ENCODE results near the gene HPSE. TPM values are rescaled to one million over a fixed set of nuclear protein-coding genes. Genes with fewer than 3 reads are reported as not detected.

HPSE gene
- total RNA-seq, 2 donors from 2014 or later, result 1.1 to 2.7 TPM

DNA sequence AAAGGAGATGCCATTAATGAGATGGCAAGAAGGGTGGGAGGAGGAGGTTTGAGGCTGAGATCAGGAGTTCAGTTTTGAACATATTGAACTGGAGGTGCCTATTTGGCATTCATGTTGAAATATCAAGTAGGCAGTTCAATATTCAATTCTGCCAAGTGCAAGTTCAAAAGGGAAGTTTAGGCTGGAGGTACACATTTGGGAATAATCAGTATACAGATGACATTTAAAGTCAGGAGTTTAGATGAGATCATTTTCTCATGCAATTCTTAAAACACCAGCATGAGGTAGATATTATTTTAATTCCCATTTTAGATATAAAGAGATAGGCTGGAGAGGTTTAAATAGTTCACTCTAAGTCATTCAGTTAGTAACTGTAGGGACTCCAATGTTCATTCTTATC is 76.2 kb downstream of the HPSE start:
- peaks cover 24% of the 10 kb centered on the region for H3K36me3 ChIP-seq (ENCODE audit: control insufficient read depth, insufficient read depth, low read length)
- no peaks in the 10 kb centered on the region for H3K27me3 ChIP-seq (ENCODE audit: control insufficient read depth, insufficient read depth, low read length, poor library complexity, severe bottlenecking)
- H3K4me1 ChIP-seq (ENCODE audit: control insufficient read depth, insufficient read depth, low read length), result no peaks in the 10 kb centered on the region
- Mint-ChIP-seq H3K27me3 (ENCODE audit: insufficient read depth) (no peaks in the 10 kb centered on the region), H3K27ac (no peak overlapping the region), H3K4me1 (no peaks in the 10 kb centered on the region), H3K4me3 (no peak overlapping the region), H3K36me3 (ENCODE audit: low read depth) (peaks cover 26% of the 10 kb centered on the region), H3K9me3 (no peaks in the 10 kb centered on the region)
- TF ChIP-seq, protein P1, sequence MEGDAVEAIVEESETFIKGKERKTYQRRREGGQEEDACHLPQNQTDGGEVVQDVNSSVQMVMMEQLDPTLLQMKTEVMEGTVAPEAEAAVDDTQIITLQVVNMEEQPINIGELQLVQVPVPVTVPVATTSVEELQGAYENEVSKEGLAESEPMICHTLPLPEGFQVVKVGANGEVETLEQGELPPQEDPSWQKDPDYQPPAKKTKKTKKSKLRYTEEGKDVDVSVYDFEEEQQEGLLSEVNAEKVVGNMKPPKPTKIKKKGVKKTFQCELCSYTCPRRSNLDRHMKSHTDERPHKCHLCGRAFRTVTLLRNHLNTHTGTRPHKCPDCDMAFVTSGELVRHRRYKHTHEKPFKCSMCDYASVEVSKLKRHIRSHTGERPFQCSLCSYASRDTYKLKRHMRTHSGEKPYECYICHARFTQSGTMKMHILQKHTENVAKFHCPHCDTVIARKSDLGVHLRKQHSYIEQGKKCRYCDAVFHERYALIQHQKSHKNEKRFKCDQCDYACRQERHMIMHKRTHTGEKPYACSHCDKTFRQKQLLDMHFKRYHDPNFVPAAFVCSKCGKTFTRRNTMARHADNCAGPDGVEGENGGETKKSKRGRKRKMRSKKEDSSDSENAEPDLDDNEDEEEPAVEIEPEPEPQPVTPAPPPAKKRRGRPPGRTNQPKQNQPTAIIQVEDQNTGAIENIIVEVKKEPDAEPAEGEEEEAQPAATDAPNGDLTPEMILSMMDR (conservative IDR thresholded peaks at IDR 0.05), result no peak
- no peaks in the 10 kb centered on the region for H3K9me3 ChIP-seq (ENCODE audit: control insufficient read depth, low read length)
- no peak overlapping the region for H3K9ac ChIP-seq (ENCODE audit: extremely low read depth, low read length, poor library complexity, severe bottlenecking)
- no peak overlapping the region for H3K4me3 ChIP-seq (ENCODE audit: low read length)
- DNase-seq, result no peak
- H3K27ac ChIP-seq (ENCODE audit: low read depth, low read length), result no peak overlapping the region

DNA sequence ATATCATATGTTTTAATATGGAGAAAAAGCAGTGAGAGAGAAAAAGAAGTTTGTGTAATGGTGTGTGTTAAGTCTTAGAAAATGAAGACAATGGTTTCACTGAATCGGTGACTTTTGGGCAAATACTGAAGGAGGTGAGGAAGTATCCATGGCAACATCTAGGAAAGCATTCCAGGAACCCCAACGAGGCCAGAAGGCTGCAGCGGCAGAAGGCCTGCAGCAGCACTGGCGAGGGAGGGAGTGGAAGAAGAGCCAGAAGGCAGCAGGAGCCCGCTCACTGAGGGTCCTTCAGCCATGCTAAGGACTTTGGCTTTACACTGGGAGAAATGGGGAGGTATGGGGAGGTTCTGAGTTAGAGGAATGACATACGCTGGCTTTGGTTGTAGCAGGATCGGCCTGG is 76.8 kb downstream of the HPSE start:
- H3K27me3 Mint-ChIP-seq (ENCODE audit: insufficient read depth), result no peaks in the 10 kb centered on the region
- no peaks in the 10 kb centered on the region for H3K4me1 ChIP-seq (ENCODE audit: control insufficient read depth, insufficient read depth, low read length)
- no peak for DNase-seq
- H3K27ac ChIP-seq (ENCODE audit: low read depth, low read length), result no peak overlapping the region
- peaks cover 17% of the 10 kb centered on the region for H3K36me3 ChIP-seq (ENCODE audit: control insufficient read depth, insufficient read depth, low read length)
- H3K4me3 Mint-ChIP-seq, result no peak overlapping the region
- no peaks in the 10 kb centered on the region for H3K27me3 ChIP-seq (ENCODE audit: control insufficient read depth, insufficient read depth, low read length, poor library complexity, severe bottlenecking)
- H3K9me3 Mint-ChIP-seq, result no peaks in the 10 kb centered on the region
- no peak overlapping the region for H3K9ac ChIP-seq (ENCODE audit: extremely low read depth, low read length, poor library complexity, severe bottlenecking)
- no peaks in the 10 kb centered on the region for H3K9me3 ChIP-seq (ENCODE audit: control insufficient read depth, low read length)
- TF ChIP-seq, protein P1 (conservative IDR thresholded peaks at IDR 0.05), result no peak
- 87 to 96% methylated on average over 3 to 7 of the region's 7 CpGs for WGBS, 2 experiments (ENCODE audit: insufficient coverage in 1 of 2, insufficient read length in 1 of 2)
- no peak overlapping the region for H3K4me3 ChIP-seq (ENCODE audit: low read length)
- peaks cover 22% of the 10 kb centered on the region for H3K36me3 Mint-ChIP-seq (ENCODE audit: low read depth)
- no peak overlapping the region for H3K27ac Mint-ChIP-seq
- no peaks in the 10 kb centered on the region for H3K4me1 Mint-ChIP-seq

DNA sequence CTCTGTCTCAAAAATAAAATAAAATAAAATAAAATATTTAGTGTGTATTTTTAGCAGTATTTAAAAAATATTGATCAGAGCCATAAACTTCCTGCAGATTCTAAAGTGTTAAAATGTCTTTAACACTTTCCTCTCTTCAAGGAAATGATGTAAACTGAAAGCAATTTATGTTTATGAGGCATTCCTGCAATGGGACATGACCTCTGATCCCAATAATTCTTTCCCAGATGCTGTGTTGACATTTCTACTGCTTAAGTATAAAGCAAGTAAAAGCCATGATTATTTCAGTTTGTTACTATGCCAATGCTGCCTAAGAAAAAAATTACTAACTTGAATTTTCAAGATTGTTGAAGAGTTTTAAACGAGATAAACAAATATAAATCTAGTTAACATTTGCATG is 79.1 kb downstream of the HPSE start:
- no peak overlapping the region for H3K27ac Mint-ChIP-seq
- no peaks in the 10 kb centered on the region for H3K27me3 Mint-ChIP-seq (ENCODE audit: insufficient read depth)
- Histone ChIP-seq H3K36me3 (ENCODE audit: control insufficient read depth, insufficient read depth, low read length) (no peaks in the 10 kb centered on the region), H3K4me1 (ENCODE audit: control insufficient read depth, insufficient read depth, low read length) (no peaks in the 10 kb centered on the region), H3K27ac (ENCODE audit: low read depth, low read length) (no peak overlapping the region), H3K9me3 (ENCODE audit: control insufficient read depth, low read length) (no peaks in the 10 kb centered on the region), H3K9ac (ENCODE audit: extremely low read depth, low read length, poor library complexity, severe bottlenecking) (no peak overlapping the region), H3K4me3 (ENCODE audit: low read length) (no peak overlapping the region), H3K27me3 (ENCODE audit: control insufficient read depth, insufficient read depth, low read length, poor library complexity, severe bottlenecking) (no peaks in the 10 kb centered on the region)
- H3K4me3 Mint-ChIP-seq, result no peak overlapping the region
- H3K9me3 Mint-ChIP-seq, result no peaks in the 10 kb centered on the region
- TF ChIP-seq, protein P1 (conservative IDR thresholded peaks at IDR 0.05), result no peak
- H3K36me3 Mint-ChIP-seq (ENCODE audit: low read depth), result peaks cover 11% of the 10 kb centered on the region
- no peak for DNase-seq
- peaks cover under 1% of the 10 kb centered on the region for H3K4me1 Mint-ChIP-seq
- WGBS, 2 experiments (ENCODE audit: insufficient coverage in 1 of 2, insufficient read length in 1 of 2), result no CpG with 5 or more reads among the region's 1 CpG

Data from endodermal cell (in vitro differentiated cells).